ENCODE results near the gene GPS1. TPM values are rescaled to one million over a fixed set of nuclear protein-coding genes. Genes with fewer than 3 reads are reported as not detected.

Gene GPS1
- total RNA-seq, 2 experiments from 2014 or later = 92.4 to 106 TPM

GRCh38 chr17:82104797-82105416 lies 53.2 kb downstream of the GPS1 start:
- Mint-ChIP-seq H3K27me3 (no peaks in the 10 kb centered on the region), H3K27ac (peak overlapping the region; percentile 93), H3K9me3 (ENCODE audit: low read depth) (no peaks in the 10 kb centered on the region), H3K4me1 (peaks cover 25% of the 10 kb centered on the region), H3K4me3 (peak overlapping the region; percentile 80), H3K36me3 (no peaks in the 10 kb centered on the region)
- DNase-seq (peak; percentile 37), ATAC-seq (no peak)
- CTCF ChIA-PET = interaction anchor here (1.6 to 2.5 kb wide), 5 partner anchors 75 to 131 kb away, joined by 3 to 13 read pairs (median 5); no protein-coding TSS in a partner anchor

GRCh38 chr17:82105417-82105881 lies 53.8 kb downstream of the GPS1 start:
- CTCF ChIA-PET = interaction anchor here (0.7 to 2.5 kb wide), 14 partner anchors 7 to 146 kb away, joined by 3 to 14 read pairs (median 6); partner anchors contain the start of genes DCXR, DUS1L, FASN and NOTUM
- peaks cover 29% of the 10 kb centered on the region for H3K4me1 Mint-ChIP-seq
- ATAC-seq = no peak
- H3K36me3 Mint-ChIP-seq = no peaks in the 10 kb centered on the region
- H3K27me3 Mint-ChIP-seq = no peaks in the 10 kb centered on the region
- peak overlapping the region; percentile 93 for H3K27ac Mint-ChIP-seq
- peak; percentile 40 for DNase-seq
- peak overlapping the region; percentile 80 for H3K4me3 Mint-ChIP-seq
- H3K9me3 Mint-ChIP-seq (ENCODE audit: low read depth) = no peaks in the 10 kb centered on the region

GRCh38 chr17:82105882-82106687 lies 54.4 kb downstream of the GPS1 start:
- peak overlapping the region; percentile 80 for H3K4me3 Mint-ChIP-seq
- DNase-seq (peak; percentile 82), ATAC-seq (peak; percentile 92)
- no peaks in the 10 kb centered on the region for H3K27me3 Mint-ChIP-seq
- H3K9me3 Mint-ChIP-seq (ENCODE audit: low read depth) = no peaks in the 10 kb centered on the region
- H3K36me3 Mint-ChIP-seq = no peaks in the 10 kb centered on the region
- H3K4me1 Mint-ChIP-seq = peaks cover 29% of the 10 kb centered on the region
- H3K27ac Mint-ChIP-seq = peak overlapping the region; percentile 93
- CTCF ChIA-PET = interaction anchor here (0.7 to 2.5 kb wide), 16 partner anchors 8 to 146 kb away, joined by 3 to 14 read pairs (median 6); partner anchors contain the start of genes CENPX, DCXR, DUS1L and FASN

GRCh38 chr17:82106688-82107305 lies 55.1 kb downstream of the GPS1 start:
- CTCF ChIA-PET = interaction anchor here (1.0 to 2.5 kb wide), 14 partner anchors 8 to 147 kb away, joined by 3 to 14 read pairs (median 6); partner anchors contain the start of genes CENPX, DCXR, DUS1L and FASN
- no peak for ATAC-seq
- H3K4me3 Mint-ChIP-seq = peak overlapping the region; percentile 80

More at GRCh38 chr17:82106688-82107305, 55.1 kb downstream of the GPS1 start:
- DNase-seq = no peak
- Mint-ChIP-seq H3K27ac (peak overlapping the region; percentile 93), H3K9me3 (ENCODE audit: low read depth) (no peaks in the 10 kb centered on the region), H3K4me1 (peaks cover 29% of the 10 kb centered on the region), H3K36me3 (no peaks in the 10 kb centered on the region), H3K27me3 (no peaks in the 10 kb centered on the region)

Other genes starting within 250 kb of the GPS1 start
- not detected for gene GCGR, start 247.7 kb upstream of the GPS1 start, total RNA-seq
- gene MCRIP1, start 218.6 kb upstream of the GPS1 start, total RNA-seq = 10 to 100 TPM; 49.9 to 50.1 TPM
- not detected for gene PPP1R27, start 216.8 kb upstream of the GPS1 start, total RNA-seq
- gene P4HB, start 191.4 kb upstream of the GPS1 start, total RNA-seq = 100 to 1,000 TPM; 333 to 416 TPM
- gene ARHGDIA, start 180.6 kb upstream of the GPS1 start, total RNA-seq = 100 to 1,000 TPM; 693 to 725 TPM
- 100 to 1,000 TPM; 215 to 236 TPM for gene ALYREF, start 160.3 kb upstream of the GPS1 start, total RNA-seq
- 100 to 1,000 TPM; 138 to 155 TPM for gene ANAPC11, start 160.2 kb upstream of the GPS1 start, total RNA-seq
- under 1 TPM in 1 of 2 experiments, not detected in 1; 0.23 TPM for gene NPB, start 149.7 kb upstream of the GPS1 start, total RNA-seq
- gene PCYT2, start 140.5 kb upstream of the GPS1 start, total RNA-seq = 10 to 100 TPM; 48.5 TPM
- gene SIRT7, start 133.7 kb upstream of the GPS1 start, total RNA-seq = 10 to 100 TPM; 55.1 to 61.0 TPM
- gene MAFG, start 124.2 kb upstream of the GPS1 start, total RNA-seq = 10 to 100 TPM; 20.2 to 23.8 TPM
- 10 to 100 TPM; 27.7 to 61.7 TPM for gene PYCR1, start 114.6 kb upstream of the GPS1 start, total RNA-seq
- gene MYADML2, start 104.7 kb upstream of the GPS1 start, total RNA-seq = not detected
- gene NOTUM, start 90.7 kb upstream of the GPS1 start, total RNA-seq = under 1 TPM in 1 of 2 experiments, not detected in 1; 0.21 TPM
- gene ASPSCR1, start 74.3 kb upstream of the GPS1 start, total RNA-seq = 10 to 100 TPM; 29.5 to 31.4 TPM
- gene CENPX, start 29.0 kb upstream of the GPS1 start, total RNA-seq = 10 to 100 TPM; 80.2 to 91.3 TPM
- 10 to 100 TPM; 45.4 to 61.6 TPM for gene LRRC45, start 28.6 kb upstream of the GPS1 start, total RNA-seq
- 1 to 10 TPM; 6.4 to 6.8 TPM for gene RAC3, start 20.2 kb upstream of the GPS1 start, total RNA-seq
- gene DCXR, start 14.2 kb upstream of the GPS1 start, total RNA-seq = 100 to 1,000 TPM; 120 to 124 TPM
- 10 to 100 TPM; 20.9 to 23.0 TPM for gene RFNG, start 87 bp upstream of the GPS1 start, total RNA-seq
- gene DUS1L, start 13.9 kb downstream of the GPS1 start, total RNA-seq = 100 to 1,000 TPM; 134 to 139 TPM
- 100 to 1,000 TPM; 229 to 277 TPM for gene FASN, start 46.3 kb downstream of the GPS1 start, total RNA-seq
- 10 to 100 TPM; 70.2 to 73.9 TPM for gene CCDC57, start 160.9 kb downstream of the GPS1 start, total RNA-seq
- gene SLC16A3, start 177.1 kb downstream of the GPS1 start, total RNA-seq = 100 to 1,000 TPM; 119 to 148 TPM
- gene CSNK1D, start 221.8 kb downstream of the GPS1 start, total RNA-seq = 100 to 1,000 TPM; 120 to 139 TPM